NCI-H2081 treated with DMSO at 0.1 percent for 48 hours (cell line): Measurements from ENCODE around the gene EPS8L1.
A peak's percentile ranks its signal among the peaks of the same experiment; 100 is the strongest.

Experiments
- DNase-seq: peaks from one replicate; lab custom pipeline; 2025; lab: John Stamatoyannopoulos, UW

Gene EPS8L1

DNA sequence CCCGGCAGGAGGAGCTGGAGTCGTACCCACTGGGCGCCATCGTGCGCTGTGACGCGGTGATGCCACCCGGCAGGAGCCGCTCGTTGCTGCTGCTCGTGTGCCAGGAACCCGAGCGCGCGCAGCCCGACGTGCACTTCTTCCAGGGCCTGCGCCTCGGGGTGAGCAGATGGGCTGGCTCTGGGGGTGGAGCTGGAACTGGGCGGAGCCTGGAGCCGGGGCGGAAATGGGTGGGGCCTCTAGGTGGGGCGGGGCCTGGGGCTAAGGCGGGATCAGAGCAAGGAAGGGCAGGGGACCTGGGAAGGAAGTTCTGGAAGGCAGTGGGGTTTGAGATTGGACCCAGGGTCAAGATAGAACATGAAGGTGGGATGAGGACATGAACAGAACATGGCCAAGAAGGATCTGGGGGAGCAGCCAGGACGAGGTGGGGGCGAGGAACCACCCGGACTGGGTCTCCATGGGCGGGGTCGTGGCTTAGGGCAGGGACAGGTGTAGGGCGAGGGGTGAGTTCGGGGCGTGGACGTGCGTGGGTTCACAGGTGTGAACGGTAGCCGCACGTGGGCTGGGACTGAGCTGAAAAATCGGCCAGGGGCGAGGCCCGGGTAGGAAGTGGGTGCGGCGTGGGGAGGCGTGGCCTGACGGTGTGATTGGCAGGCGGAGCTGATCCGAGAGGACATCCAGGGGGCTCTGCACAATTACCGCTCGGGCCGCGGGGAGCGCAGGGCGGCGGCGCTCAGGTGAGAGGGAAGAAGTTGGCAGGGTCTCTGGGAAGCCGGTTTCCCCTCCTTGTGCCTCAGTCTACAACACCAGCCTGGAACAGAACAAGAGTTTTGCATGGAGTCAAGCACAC, 4.7 kb downstream of the EPS8L1 start:
- peak; percentile 54 for DNase-seq

DNA sequence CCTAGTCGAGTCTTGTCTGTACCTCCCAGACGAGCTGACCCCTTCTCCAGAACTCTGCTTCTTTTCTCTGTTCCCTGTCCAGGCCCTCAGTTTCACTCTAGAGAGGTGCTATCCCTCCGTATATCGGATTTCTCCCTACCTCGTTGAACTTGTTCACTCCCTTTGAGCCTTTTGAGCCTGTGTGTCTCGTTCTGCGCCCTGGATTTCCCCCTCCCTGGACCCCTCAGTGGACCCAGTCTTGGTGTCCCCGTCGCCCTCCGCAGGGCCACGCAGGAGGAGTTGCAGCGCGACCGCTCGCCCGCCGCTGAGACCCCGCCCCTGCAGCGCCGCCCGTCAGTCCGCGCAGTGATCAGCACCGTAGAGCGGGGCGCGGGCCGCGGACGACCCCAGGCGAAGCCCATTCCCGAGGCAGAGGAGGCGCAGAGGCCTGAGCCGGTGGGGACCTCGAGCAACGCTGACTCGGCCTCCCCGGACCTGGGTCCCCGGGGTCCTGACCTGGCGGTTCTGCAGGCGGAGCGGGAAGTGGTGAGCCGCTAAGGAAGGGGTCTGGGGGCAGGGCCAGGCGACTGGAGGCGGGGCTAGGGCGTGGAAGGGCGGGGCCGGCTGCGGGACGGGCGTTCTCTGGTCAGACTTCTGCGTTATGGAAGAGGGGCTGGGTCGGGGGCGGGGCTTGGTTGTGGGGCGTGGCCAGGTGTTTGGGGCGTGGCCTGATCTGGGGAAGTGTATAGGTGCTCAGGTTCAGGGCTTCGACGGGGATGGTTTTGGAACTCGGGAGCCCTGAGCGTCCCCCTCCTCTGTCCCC, 5.5 kb downstream of the EPS8L1 start:
- no peak for DNase-seq

GRCh38 chr19:55081770-55082019, 6.0 kb downstream of the EPS8L1 start:
- no peak for DNase-seq

DNA sequence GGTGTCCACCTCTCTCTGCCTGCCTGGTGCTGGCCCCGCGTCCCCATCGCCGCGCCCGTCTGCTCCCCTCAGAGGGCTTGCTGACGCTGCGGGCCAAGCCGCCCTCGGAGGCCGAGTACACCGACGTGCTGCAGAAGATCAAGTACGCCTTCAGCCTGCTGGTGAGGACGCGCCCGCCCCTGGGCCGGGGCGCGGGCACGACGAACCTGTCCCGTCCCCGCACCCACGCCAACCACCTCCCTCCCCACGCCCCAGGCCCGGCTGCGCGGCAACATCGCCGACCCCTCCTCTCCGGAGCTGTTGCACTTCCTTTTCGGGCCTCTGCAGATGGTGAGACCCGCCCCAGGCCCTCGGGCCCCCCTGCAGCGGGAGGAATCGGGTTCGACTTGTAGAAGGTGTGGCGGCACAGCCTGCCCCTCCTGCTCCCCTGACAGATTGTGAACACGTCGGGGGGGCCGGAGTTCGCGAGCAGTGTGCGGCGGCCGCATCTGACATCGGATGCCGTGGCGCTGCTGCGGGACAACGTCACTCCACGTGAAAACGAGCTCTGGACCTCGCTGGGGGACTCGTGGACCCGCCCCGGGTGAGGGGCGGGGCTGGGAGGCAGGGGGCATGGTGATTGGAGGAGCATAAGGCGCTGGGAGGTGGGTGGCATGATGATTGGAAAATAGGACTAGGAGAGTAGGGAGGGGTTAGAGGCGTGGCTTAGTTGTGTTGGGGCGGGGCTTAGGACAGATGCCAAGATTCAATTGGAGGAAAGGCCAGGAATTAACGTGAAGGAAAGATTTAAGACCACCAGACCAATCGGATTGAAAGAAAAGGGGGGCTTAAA, 6.6 kb downstream of the EPS8L1 start:
- DNase-seq = no peak

- DNase-seq = no peak
Observed at GRCh38 chr19:55083004-55083850, 7.6 kb downstream of the EPS8L1 start.

GRCh38 chr19:55084416-55084815, 8.7 kb downstream of the EPS8L1 start:
- no peak for DNase-seq

DNA sequence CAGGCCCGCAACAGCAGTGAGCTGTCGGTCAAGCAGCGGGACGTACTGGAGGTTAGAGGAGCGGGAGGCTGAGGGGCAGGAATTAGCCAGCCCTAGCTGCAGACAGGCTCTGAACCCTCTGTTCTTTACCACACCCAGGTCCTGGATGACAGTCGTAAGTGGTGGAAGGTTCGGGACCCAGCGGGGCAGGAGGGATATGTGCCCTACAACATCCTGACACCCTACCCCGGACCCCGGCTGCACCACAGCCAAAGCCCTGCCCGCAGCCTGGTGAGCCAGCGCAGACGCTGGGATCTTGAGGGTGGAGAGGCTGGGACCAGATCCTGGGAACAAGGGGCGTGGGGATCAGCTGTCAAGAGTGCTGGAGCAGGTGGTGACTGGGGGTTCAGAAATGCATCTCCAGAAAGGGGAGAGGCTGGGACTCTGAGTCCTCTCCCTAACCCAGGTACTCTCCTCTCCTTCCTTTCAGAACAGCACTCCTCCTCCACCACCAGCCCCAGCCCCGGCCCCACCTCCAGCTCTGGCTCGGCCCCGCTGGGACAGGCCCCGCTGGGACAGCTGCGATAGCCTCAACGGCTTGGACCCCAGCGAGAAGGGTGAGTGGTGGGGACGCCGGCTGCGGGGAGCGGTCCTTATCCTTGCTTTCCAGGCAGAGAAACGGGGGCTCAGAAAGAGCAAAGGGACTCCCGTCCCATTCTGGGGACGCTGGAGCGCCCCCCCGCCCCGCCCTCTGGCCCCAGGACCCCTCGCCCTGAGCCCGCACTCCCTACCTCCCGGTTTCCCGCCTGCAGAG, 10.4 kb downstream of the EPS8L1 start:
- no peak for DNase-seq

GRCh38 chr19:55086730-55087541, 11.3 kb downstream of the EPS8L1 start:
- no peak for DNase-seq

DNA sequence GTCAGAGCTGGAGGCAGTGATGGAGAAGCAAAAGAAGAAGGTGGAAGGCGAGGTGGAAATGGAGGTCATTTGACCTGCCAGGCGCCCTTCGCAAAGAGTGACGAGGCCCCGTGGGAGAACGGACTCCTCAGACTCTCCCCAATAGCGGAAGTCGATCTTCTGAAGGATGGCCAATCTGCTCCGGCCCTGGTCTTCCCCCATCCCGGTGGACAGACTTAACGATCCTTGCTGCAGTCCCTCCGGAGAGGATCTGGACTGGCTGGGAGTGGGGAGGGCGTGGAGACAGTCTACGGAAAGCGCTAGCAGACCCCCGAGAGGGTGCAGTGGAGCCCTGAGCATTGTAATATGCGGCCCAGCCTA, 11.9 kb downstream of the EPS8L1 start:
- DNase-seq = no peak

GRCh38 chr19:55088021-55088451, 12.4 kb downstream of the EPS8L1 start:
- no peak for DNase-seq

DNA sequence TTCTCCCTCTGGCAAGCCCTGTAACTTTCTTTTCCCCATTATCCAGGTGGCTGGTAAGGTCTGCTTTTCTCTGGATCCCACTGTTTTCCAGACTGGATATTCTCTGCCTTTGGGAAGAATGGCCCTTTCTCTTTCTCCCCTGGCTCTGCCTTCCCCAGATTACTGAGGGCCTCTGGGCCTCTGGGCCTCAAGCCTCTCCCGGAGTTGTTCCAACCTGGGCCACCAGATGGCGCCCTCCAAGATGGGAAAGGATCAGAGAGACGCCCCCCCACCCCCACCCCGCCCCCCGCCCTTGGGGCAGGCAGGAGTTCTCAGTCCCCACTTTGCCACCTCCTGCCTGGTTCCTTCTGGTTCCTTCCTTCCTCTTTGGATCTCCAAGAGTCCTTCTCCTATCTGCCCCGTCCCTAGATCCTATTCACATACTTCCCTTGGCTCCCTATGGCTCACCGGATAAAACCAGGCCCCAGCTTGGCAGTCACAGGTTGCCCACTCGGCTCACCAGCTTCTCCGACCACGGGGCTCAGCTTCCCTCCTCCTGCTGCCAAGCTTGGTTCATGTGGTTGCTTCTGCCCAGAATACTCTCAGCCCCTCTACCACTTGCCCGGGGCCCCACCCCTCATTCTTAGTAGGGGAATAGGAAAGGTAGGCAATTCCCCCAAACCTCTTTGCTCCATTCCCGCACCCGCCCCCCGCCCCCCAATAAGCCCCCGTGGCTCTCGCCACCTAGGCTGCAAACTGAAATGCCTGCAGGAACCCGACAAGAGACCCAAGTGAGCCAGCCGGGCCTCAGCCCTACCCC, 13.1 kb downstream of the EPS8L1 start:
- DNase-seq = no peak

- DNase-seq = no peak
Observed at GRCh38 chr19:55089342-55089944, 13.8 kb downstream of the EPS8L1 start.

GRCh38 chr19:55090564-55090963, 14.9 kb downstream of the EPS8L1 start:
- DNase-seq = no peak

DNA sequence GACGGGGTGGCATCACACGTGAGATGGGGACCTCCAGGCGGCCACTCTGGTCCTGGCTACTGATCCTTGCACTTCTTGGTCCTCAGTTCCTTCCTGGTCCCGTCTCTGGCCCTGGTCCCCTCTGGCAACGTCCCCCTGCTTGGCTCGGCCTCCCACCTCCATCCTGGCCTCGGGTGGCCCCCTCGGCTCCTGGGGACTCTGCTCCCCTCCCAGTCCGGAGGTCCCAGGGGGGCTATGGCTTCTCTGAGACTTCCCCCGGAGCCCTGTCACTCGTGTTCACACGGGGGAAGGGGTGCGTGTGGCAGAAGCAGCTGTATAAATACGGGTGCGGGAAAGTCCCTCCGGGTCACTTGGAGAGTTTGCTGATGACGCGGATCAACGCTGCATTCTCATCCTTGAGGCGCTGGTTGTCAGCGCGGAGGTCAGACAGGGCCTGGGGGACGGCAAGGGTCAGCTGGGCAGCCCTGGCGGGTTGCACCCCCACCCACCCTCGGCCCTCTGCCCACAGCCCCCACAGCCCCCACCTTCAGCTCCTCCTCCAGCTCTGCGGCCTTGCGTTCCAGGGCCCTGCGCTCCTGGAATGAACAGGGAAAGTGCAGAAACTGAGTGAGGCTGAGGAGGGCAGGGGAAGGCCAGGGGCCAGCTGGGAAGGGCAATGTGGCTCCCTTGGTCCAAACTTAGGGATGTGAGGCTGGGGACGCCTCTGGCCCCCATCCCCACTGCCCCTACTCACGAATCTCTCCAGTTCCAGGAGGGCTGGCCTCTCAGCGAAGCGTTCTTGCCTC, 15.6 kb downstream of the EPS8L1 start:
- no peak for DNase-seq

DNA sequence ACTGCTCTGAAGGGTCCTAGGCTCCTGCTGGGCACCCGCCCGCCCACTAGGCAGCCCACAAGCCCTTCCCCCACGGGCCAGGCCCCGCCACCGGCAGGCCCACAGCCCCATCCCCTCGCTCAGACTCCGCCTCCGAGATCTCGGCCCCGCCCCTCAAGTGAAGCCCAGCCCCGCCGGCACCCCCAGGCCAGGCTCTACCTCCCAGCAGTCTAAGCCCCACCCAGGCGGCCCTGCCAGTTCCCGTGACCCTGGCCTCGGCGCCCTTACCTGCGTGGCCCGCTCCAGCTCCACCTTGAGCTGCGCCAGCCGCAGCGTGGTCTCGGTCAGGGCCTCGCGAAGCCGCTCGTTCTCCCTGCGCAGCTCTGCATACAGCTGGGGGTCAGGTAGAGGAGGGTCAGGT, 16.3 kb downstream of the EPS8L1 start:
- DNase-seq = no peak

DNA sequence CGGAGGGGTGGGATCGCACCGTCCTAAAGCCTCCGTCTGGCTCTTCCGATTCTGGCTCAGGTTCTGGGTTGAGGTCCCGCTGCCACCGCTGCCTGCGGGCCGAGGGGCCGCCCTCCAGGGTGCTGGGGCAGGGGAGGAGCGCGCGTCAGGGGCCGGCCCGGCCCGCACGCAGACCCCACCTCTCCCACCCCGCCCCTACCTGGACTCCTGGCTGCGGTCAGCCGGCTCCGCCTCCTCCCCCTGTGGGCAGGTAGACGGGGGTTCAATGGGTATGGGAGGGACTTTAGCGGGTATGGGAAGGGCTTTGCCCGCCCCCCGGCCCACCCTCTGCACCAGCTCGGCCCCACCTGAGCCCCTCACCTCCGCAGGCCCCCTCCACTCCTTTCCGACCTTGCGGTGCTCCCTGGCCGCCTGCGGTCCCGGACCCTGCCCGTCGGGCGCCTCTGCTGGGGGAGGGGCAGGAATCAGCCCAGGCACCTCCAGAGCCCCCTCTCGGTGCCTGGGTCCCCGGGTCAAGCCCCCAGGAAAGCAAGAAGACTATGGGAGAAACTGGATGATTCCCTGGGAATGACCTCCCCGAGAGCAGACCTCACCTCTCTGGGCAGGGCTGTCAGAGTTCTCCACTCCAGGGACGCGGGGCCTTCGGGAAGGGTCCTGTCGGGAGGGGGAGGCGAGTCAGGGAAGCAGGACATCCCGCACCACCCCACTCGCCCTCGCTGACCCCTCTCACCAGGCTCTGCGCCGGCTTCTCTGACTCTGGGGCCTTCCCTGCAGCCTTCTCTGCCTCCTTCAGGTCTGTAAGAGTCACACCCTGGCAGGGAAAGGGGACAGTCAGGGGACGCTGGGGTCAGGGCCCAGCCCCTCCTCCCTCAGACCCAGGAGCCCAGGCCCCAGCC, 17.0 kb downstream of the EPS8L1 start:
- DNase-seq = no peak
